KMS-11 (cell line): ENCODE results near the gene FAM89A.

Source experiments
- H2AFZ ChIP-seq: fragments of 200-600 bp; sonication (generic); 2 replicates; pipeline ENCODE4 v1.6.1; 2016; ENCODE audit warnings: antibody characterized with exemption, mixed run types, low read depth
- H3K27ac ChIP-seq: fragments of 200-600 bp; sonication (generic); 2 replicates; pipeline ENCODE4 v1.6.1; 2016; ENCODE audit warnings: mild to moderate bottlenecking, mixed run types
- H3K27me3 ChIP-seq: fragments of 200-600 bp; sonication (generic); 2 replicates; pipeline ENCODE4 v1.6.1; 2017; ENCODE audit warnings: mild to moderate bottlenecking, low read depth, mixed run types, moderate library complexity; ENCODE audit not compliant: insufficient read depth
- H3K36me3 ChIP-seq: fragments of 200-600 bp; sonication (generic); 2 replicates; pipeline ENCODE4 v1.6.1; 2017; ENCODE audit warnings: mild to moderate bottlenecking, mixed run types; ENCODE audit not compliant: insufficient read depth
- H3K4me1 ChIP-seq: fragments of 200-600 bp; sonication (generic); 2 replicates; pipeline ENCODE4 v1.6.1; 2016; ENCODE audit warnings: mild to moderate bottlenecking, low read depth, mixed run types; ENCODE audit not compliant: poor library complexity, severe bottlenecking
- H3K4me2 ChIP-seq: fragments of 200-600 bp; sonication (generic); 2 replicates; pipeline ENCODE4 v1.7.0; 2016; ENCODE audit warnings: mild to moderate bottlenecking, mixed run types
- H3K4me3 ChIP-seq: fragments of 200-600 bp; sonication (generic); IDR thresholded peaks from 2 replicates; pipeline ENCODE4 v1.6.1; 2017; ENCODE audit warnings: low read depth, low read length, mixed read lengths; ENCODE audit not compliant: insufficient read depth
- H3K79me2 ChIP-seq: fragments of 200-600 bp; sonication (generic); 2 replicates; pipeline ENCODE4 v1.6.1; 2016; ENCODE audit warnings: low read depth, mixed run types; ENCODE audit not compliant: insufficient read depth
- H3K9ac ChIP-seq: fragments of 200-600 bp; sonication (generic); 2 replicates; pipeline ENCODE4 v1.6.1; 2016; ENCODE audit warnings: mild to moderate bottlenecking, mixed run types
- H4K20me1 ChIP-seq: fragments of 200-600 bp; sonication (generic); 2 replicates; pipeline ENCODE4 v1.6.1; 2016; ENCODE audit warnings: mild to moderate bottlenecking, mixed run types; ENCODE audit not compliant: insufficient read depth
- CTCF ChIP-seq: fragments of 200-600 bp; sonication (generic); conservative IDR thresholded peaks from 2 replicates; pipeline ENCODE4 v1.6.1; 2017; ENCODE audit warnings: low read depth, mild to moderate bottlenecking, antibody characterized with exemption, low read length, moderate library complexity, mixed read lengths

Gene FAM89A

GRCh38 chr1:231040019-231040799 is at the start of gene FAM89A:
Gene FAM89A, minus strand, starts transcription at chr1:231040254. Its CDS starts 43 bp downstream, at chr1:231040211.
- Histone ChIP-seq H3K4me1 (peaks cover 31% of the 10 kb centered on the region), H3K9ac (peak within 1 kb of the TSS; percentile 48), H3K4me2 (peak within 1 kb of the TSS; percentile 92), H4K20me1 (no peaks in the 10 kb centered on the region; the same call in 1 of the 2 replicates), H2AFZ (peak within 1 kb of the TSS; percentile 91), H3K79me2 (peaks cover 27% of the 10 kb centered on the region; the same call in 1 of the 2 replicates), H3K4me3 (peak within 1 kb of the TSS; percentile 98), H3K36me3 (no peaks in the 10 kb centered on the region), H3K27me3 (no peaks in the 10 kb centered on the region), H3K27ac (no peak within 1 kb of the TSS)
- TF ChIP-seq CTCF, result no peak

GRCh38 chr1:231084353-231084752 is 44.3 kb upstream of the FAM89A start:
- H3K4me2 ChIP-seq, result no peak overlapping the region
- no peaks in the 10 kb centered on the region for H3K79me2 ChIP-seq
- H3K36me3 ChIP-seq, result no peaks in the 10 kb centered on the region
- no peak for TF ChIP-seq CTCF
- H3K9ac ChIP-seq, result no peak overlapping the region
- no peak overlapping the region for H3K4me3 ChIP-seq
- no peaks in the 10 kb centered on the region for H4K20me1 ChIP-seq
- H2AFZ ChIP-seq, result no peak overlapping the region
- no peaks in the 10 kb centered on the region for H3K4me1 ChIP-seq
- no peaks in the 10 kb centered on the region for H3K27me3 ChIP-seq
- no peak overlapping the region for H3K27ac ChIP-seq

GRCh38 chr1:231079163-231079562 is 39.1 kb upstream of the FAM89A start:
- no peaks in the 10 kb centered on the region for H3K4me1 ChIP-seq
- H3K79me2 ChIP-seq, result no peaks in the 10 kb centered on the region
- no peak overlapping the region for H3K9ac ChIP-seq
- H3K36me3 ChIP-seq, result no peaks in the 10 kb centered on the region
- no peak for TF ChIP-seq CTCF
- no peak overlapping the region for H3K27ac ChIP-seq
- H2AFZ ChIP-seq, result no peak overlapping the region
- H3K27me3 ChIP-seq, result no peaks in the 10 kb centered on the region
- H3K4me3 ChIP-seq, result no peak overlapping the region
- no peak overlapping the region for H3K4me2 ChIP-seq
- H4K20me1 ChIP-seq, result no peaks in the 10 kb centered on the region

- no peak for TF ChIP-seq CTCF
- H3K4me3 ChIP-seq, result no peak overlapping the region
- H3K36me3 ChIP-seq, result no peaks in the 10 kb centered on the region
- H3K79me2 ChIP-seq, result no peaks in the 10 kb centered on the region
- no peak overlapping the region for H3K4me2 ChIP-seq
- no peaks in the 10 kb centered on the region for H3K4me1 ChIP-seq
- H2AFZ ChIP-seq, result no peak overlapping the region
- no peaks in the 10 kb centered on the region for H4K20me1 ChIP-seq
- no peak overlapping the region for H3K27ac ChIP-seq
- H3K27me3 ChIP-seq, result no peaks in the 10 kb centered on the region
- H3K9ac ChIP-seq, result no peak overlapping the region
Measured at GRCh38 chr1:231078250-231078649, 38.2 kb upstream of the FAM89A start.
